Neural cell (in vitro differentiated cells): ENCODE measurements around the gene GDAP2. TPM values are rescaled to one million over a fixed set of nuclear protein-coding genes. Genes with fewer than 3 reads are reported as not detected.

Source experiments
- H2AFZ ChIP-seq: fragments of 200-600, 300-800 bp; sonication (generic), shearing (Covaris generic); 2 replicates; pipeline ENCODE4 v1.6.0; 2014; ENCODE audit warnings: low read depth, mild to moderate bottlenecking, antibody characterized with exemption, low read length, moderate library complexity
- H3F3A ChIP-seq: fragments of 200-600 bp; shearing (Covaris generic); 2 replicates; pipeline ENCODE4 v1.6.1; 2016; ENCODE audit warnings: mild to moderate bottlenecking, moderate library complexity, mixed read lengths, antibody characterized with exemption, low read length; ENCODE audit not compliant: insufficient read depth, poor library complexity, severe bottlenecking
- H3K27ac ChIP-seq: fragments of 200-600, 300-800 bp; sonication (generic), shearing (Covaris generic); 2 replicates; pipeline ENCODE4 v1.5.1; 2014; ENCODE audit warnings: mild to moderate bottlenecking, low read length, moderate library complexity
- H3K27me3 ChIP-seq: fragments of 300-800, 200-600 bp; sonication (generic), shearing (Covaris generic); 2 replicates; pipeline ENCODE4 v1.6.0; 2014; ENCODE audit warnings: mild to moderate bottlenecking, low read depth, low read length, moderate library complexity; ENCODE audit not compliant: insufficient read depth
- H3K36me3 ChIP-seq: fragments of 300-800, 200-600 bp; sonication (generic), shearing (Covaris generic); 2 replicates; pipeline ENCODE4 v1.5.1; 2014; ENCODE audit warnings: mild to moderate bottlenecking, antibody characterized with exemption, low read length, moderate library complexity; ENCODE audit not compliant: insufficient read depth
- H3K4me2 ChIP-seq: fragments of 300-800, 200-600 bp; sonication (generic), shearing (Covaris generic); 2 replicates; pipeline ENCODE4 v1.6.0; 2014; ENCODE audit warnings: mild to moderate bottlenecking, low read length
- H3K4me3 ChIP-seq: fragments of 300-800, 200-600 bp; sonication (generic), shearing (Covaris generic); 2 replicates; pipeline ENCODE4 v1.5.1; 2014; ENCODE audit warnings: mild to moderate bottlenecking, low read length, moderate library complexity
- H3K79me2 ChIP-seq: fragments of 200-600 bp; shearing (Covaris generic); replicated peaks from 2 replicates; pipeline ENCODE4 v1.6.0; 2014; ENCODE audit warnings: mild to moderate bottlenecking, low read length, moderate library complexity; ENCODE audit not compliant: insufficient read depth
- H3K9ac ChIP-seq: fragments of 300-800, 200-600 bp; sonication (generic), shearing (Covaris generic); 2 replicates; pipeline ENCODE4 v1.6.1; 2016; ENCODE audit warnings: mild to moderate bottlenecking, low read length, mixed read lengths
- H3K9me2 ChIP-seq: fragments of 200-600 bp; shearing (Covaris generic); 2 replicates; pipeline ENCODE4 v1.6.1; 2016; ENCODE audit warnings: mild to moderate bottlenecking, low read length, mixed read lengths; ENCODE audit not compliant: insufficient read depth
- H3K9me3 ChIP-seq: fragments of 200-600, 300-800 bp; sonication (generic), shearing (Covaris generic); 2 replicates; pipeline ENCODE4 v1.6.1; 2016; ENCODE audit warnings: mild to moderate bottlenecking, mixed run types, low read length, moderate library complexity, mixed read lengths
- H4K20me1 ChIP-seq: fragments of 200-600 bp; shearing (Covaris generic); 2 replicates; pipeline ENCODE4 v1.6.1; 2016; ENCODE audit warnings: mild to moderate bottlenecking, mixed run types; ENCODE audit not compliant: insufficient read depth
- EP300 ChIP-seq: fragments of 450-650 bp; conservative IDR thresholded peaks from 2 replicates; pipeline ENCODE4 v1.6.1; 2014; ENCODE audit warnings: antibody characterized with exemption, mild to moderate bottlenecking, moderate library complexity; ENCODE audit not compliant: poor library complexity, severe bottlenecking
- EZH2 ChIP-seq: fragments of 200-600, 300-800 bp; shearing (Covaris generic), sonication (generic); IDR thresholded peaks from 2 replicates; pipeline ENCODE4 v1.6.1; 2014; ENCODE audit warnings: antibody characterized with exemption, low read length, borderline replicate concordance, mild to moderate bottlenecking; ENCODE audit not compliant: insufficient read depth, poor library complexity, severe bottlenecking
- MXI1 ChIP-seq: fragments of 450-650 bp; conservative IDR thresholded peaks from 2 replicates; pipeline ENCODE4 v1.6.1; 2014; ENCODE audit warnings: antibody characterized with exemption, mild to moderate bottlenecking; ENCODE audit not compliant: poor library complexity, severe bottlenecking
- POLR2AphosphoS5 ChIP-seq: IDR thresholded peaks from 2 replicates; pipeline ENCODE4 v1.6.1; 2012
- RAD21 ChIP-seq: fragments of 450-650 bp; conservative IDR thresholded peaks from 2 replicates; pipeline ENCODE4 v1.6.1; 2014; ENCODE audit warnings: antibody characterized with exemption, mild to moderate bottlenecking, moderate library complexity
- REST ChIP-seq: IDR thresholded peaks from 2 replicates; pipeline ENCODE4 v1.6.1; 2012; ENCODE audit warnings: borderline replicate concordance
- SMC3 ChIP-seq: fragments of 450-650 bp; conservative IDR thresholded peaks from 2 replicates; pipeline ENCODE4 v1.6.1; 2014; ENCODE audit warnings: antibody characterized with exemption, mild to moderate bottlenecking, moderate library complexity; ENCODE audit not compliant: poor library complexity
- TAF1 ChIP-seq: IDR thresholded peaks from 2 replicates; pipeline ENCODE4 v1.6.1; 2012; ENCODE audit warnings: low read depth
- polyA plus RNA-seq: library from polyadenylated mRNA; depleted of rRNA; stranded (reverse); fragments of >200 nt; gene quantifications from 2 replicates; pipeline ENCODE4 v1.2.3, GENCODE V29; 2014
- TF ChIP-seq, protein P1 (sequence below): fragments of 450-650 bp; IDR thresholded peaks from 2 replicates; pipeline ENCODE4 v1.5.1; 2014; ENCODE audit warnings: antibody characterized with exemption, mild to moderate bottlenecking, moderate library complexity; ENCODE audit not compliant: poor library complexity, severe bottlenecking

The GDAP2 gene
- polyA plus RNA-seq, 1 donor from 2014 or later = 6.8 TPM

- no peak overlapping the region for H2AFZ ChIP-seq
- no peak overlapping the region for H3K27ac ChIP-seq
- H4K20me1 ChIP-seq = no peaks in the 10 kb centered on the region
- no peak overlapping the region for H3K4me3 ChIP-seq
- H3K36me3 ChIP-seq = peaks cover 13% of the 10 kb centered on the region
- no peak overlapping the region for H3K9ac ChIP-seq
- H3K79me2 ChIP-seq = no peaks in the 10 kb centered on the region
- H3F3A ChIP-seq = no peaks in the 10 kb centered on the region
- no peaks in the 10 kb centered on the region for H3K27me3 ChIP-seq
- H3K4me2 ChIP-seq = no peak overlapping the region
- H3K9me3 ChIP-seq = no peaks in the 10 kb centered on the region
- no peaks in the 10 kb centered on the region for H3K9me2 ChIP-seq
- no peak for TF ChIP-seq REST
- TF ChIP-seq SMC3 = no peak
- TF ChIP-seq MXI1 = no peak
- TF ChIP-seq RAD21 = no peak
- no peak for TF ChIP-seq EZH2
- no peak for TF ChIP-seq TAF1
- TF ChIP-seq, protein P1, sequence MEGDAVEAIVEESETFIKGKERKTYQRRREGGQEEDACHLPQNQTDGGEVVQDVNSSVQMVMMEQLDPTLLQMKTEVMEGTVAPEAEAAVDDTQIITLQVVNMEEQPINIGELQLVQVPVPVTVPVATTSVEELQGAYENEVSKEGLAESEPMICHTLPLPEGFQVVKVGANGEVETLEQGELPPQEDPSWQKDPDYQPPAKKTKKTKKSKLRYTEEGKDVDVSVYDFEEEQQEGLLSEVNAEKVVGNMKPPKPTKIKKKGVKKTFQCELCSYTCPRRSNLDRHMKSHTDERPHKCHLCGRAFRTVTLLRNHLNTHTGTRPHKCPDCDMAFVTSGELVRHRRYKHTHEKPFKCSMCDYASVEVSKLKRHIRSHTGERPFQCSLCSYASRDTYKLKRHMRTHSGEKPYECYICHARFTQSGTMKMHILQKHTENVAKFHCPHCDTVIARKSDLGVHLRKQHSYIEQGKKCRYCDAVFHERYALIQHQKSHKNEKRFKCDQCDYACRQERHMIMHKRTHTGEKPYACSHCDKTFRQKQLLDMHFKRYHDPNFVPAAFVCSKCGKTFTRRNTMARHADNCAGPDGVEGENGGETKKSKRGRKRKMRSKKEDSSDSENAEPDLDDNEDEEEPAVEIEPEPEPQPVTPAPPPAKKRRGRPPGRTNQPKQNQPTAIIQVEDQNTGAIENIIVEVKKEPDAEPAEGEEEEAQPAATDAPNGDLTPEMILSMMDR = no peak
- TF ChIP-seq POLR2AphosphoS5 = no peak
Observed at GRCh38 chr1:117897551-117897950, 31.9 kb downstream of the GDAP2 start.

GRCh38 chr1:117895482-117896114 is 33.8 kb downstream of the GDAP2 start:
- H2AFZ ChIP-seq = no peak overlapping the region
- peaks cover 6% of the 10 kb centered on the region for H3K36me3 ChIP-seq
- TF ChIP-seq RAD21 (peak; percentile 78), SMC3 (peak; percentile 83), TAF1 (no peak), MXI1 (no peak), EP300 (no peak)
- TF ChIP-seq, protein P1 = peak; percentile 83
- no peak overlapping the region for H3K27ac ChIP-seq
- H4K20me1 ChIP-seq = no peaks in the 10 kb centered on the region
- no peaks in the 10 kb centered on the region for H3K9me2 ChIP-seq
- no peak overlapping the region for H3K9ac ChIP-seq
- H3K27me3 ChIP-seq = no peaks in the 10 kb centered on the region
- H3K4me3 ChIP-seq = no peak overlapping the region
- no peak overlapping the region for H3K4me2 ChIP-seq
- H3F3A ChIP-seq = no peaks in the 10 kb centered on the region
- H3K79me2 ChIP-seq = no peaks in the 10 kb centered on the region
- no peaks in the 10 kb centered on the region for H3K9me3 ChIP-seq
